Coronary artery (tissue), 2 donors: ENCODE results near the gene PHETA2.

Source experiments
- DNase-seq: peaks from one replicate; pipeline ENCODE4 v3.0.0-alpha.2; 2017; ENCODE audit warnings: low spot score
- H3K27ac ChIP-seq, 2 donors: fragments of 200-600 bp; sonication (generic); one replicate each; pipeline ENCODE4 v1.5.1; 2016 to 2019
- H3K4me3 ChIP-seq: fragments of 200-600 bp; sonication (generic); 2 replicates; pipeline ENCODE4 v1.5.1; 2016; ENCODE audit warnings: mild to moderate bottlenecking, moderate library complexity
- CTCF ChIP-seq: fragments of 200-600 bp; sonication (generic); IDR thresholded peaks from one replicate; pipeline ENCODE4 v1.5.1; 2019; ENCODE audit warnings: antibody characterized with exemption

Gene PHETA2

GRCh38 chr22:42041784-42042183 lies 32.3 kb upstream of the PHETA2 start:
- no peak for TF ChIP-seq CTCF
- no peak overlapping the region for H3K27ac ChIP-seq
- DNase-seq, result no peak
- H3K4me3 ChIP-seq, result no peak overlapping the region

- H3K27ac ChIP-seq, result no peak overlapping the region
- no peak for DNase-seq
- no peak for TF ChIP-seq CTCF
- no peak overlapping the region for H3K4me3 ChIP-seq
These were observed 23.3 kb upstream of the PHETA2 start for GRCh38 chr22:42050641-42051180.

GRCh38 chr22:42052765-42053164 lies 21.3 kb upstream of the PHETA2 start:
- DNase-seq, result no peak
- no peak for TF ChIP-seq CTCF

GRCh38 chr22:42056757-42057511 lies 17.1 kb upstream of the PHETA2 start:
- no peak for DNase-seq
- Histone ChIP-seq H3K27ac (no peak overlapping the region), H3K4me3 (no peak overlapping the region)
- no peak for TF ChIP-seq CTCF

More at GRCh38 chr22:42052765-42053164, 21.3 kb upstream of the PHETA2 start:
- H3K27ac ChIP-seq, result no peak overlapping the region
- H3K4me3 ChIP-seq, result no peak overlapping the region

- no peak for TF ChIP-seq CTCF
- H3K4me3 ChIP-seq, result no peak overlapping the region
- DNase-seq, result no peak
- no peak overlapping the region for H3K27ac ChIP-seq
These were observed 13.6 kb upstream of the PHETA2 start for GRCh38 chr22:42060489-42060888.

GRCh38 chr22:42061041-42061440 lies 13.0 kb upstream of the PHETA2 start:
- TF ChIP-seq CTCF, result no peak
- H3K27ac ChIP-seq, result no peak overlapping the region
- no peak overlapping the region for H3K4me3 ChIP-seq
- DNase-seq, result no peak
